Measurements from ENCODE around the gene TARS3.
A peak's percentile ranks its signal among the peaks of the same experiment; 100 is the strongest.
"Not testable (repeated sequence)": the region's sequence is repeated elsewhere in the genome, so short reads cannot be mapped to it uniquely, and the experiment has no call there.

The TARS3 gene

DNA sequence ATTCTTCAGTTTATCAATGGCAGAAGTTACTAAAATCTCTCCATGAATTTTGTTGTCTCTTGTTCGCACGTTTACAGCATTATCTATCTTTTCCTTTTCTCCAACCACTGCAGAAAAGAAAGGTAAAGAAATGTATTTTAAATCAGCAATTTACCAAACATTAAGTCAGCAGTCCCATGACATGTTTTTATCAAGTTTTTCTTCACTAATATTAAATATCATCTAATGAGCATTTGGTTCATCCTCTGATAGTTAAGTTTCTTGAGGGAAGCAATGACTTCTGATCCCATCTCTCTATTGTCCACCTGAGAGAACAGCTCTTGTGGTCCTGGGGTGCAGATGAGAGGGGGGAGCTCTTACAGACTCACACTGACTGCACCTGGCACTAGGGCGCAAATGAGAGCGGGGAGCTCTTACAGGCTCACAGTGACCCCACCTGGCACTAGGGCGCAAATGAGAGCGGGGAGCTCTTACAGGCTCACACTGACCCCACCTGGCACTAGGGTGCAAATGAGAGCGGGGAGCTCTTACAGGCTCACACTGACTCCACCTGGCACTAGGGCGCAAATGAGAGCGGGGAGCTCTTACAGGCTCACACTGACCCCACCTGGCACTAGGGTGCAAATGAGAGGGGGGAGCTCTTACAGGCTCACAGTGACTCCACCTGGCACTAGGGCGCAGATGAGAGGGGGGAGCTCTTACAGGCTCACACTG, 69.5 kb downstream of the TARS3 start:
- DNase-seq (ENCODE audit: low read depth), result not testable (repeated sequence)

DNA sequence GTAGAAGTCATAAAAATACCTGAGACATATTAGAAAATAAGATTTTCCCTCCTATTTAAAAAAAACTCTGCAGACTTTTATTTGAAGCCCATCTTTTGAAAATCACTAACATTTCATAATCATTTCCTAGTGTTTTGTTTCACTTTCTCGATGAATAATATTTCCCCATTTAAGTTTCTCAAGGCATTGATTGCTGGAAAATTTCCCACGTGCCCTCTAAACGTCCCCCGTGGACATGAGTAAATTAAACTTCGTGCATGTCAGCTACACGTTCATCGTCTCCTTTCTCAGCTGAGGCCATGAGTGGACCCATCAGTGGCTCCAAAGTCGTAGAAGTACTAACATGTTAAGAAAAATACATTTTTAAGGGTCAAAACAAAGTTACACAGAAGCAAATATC, 70.1 kb downstream of the TARS3 start:
- no peak for DNase-seq (ENCODE audit: low read depth)

DNA sequence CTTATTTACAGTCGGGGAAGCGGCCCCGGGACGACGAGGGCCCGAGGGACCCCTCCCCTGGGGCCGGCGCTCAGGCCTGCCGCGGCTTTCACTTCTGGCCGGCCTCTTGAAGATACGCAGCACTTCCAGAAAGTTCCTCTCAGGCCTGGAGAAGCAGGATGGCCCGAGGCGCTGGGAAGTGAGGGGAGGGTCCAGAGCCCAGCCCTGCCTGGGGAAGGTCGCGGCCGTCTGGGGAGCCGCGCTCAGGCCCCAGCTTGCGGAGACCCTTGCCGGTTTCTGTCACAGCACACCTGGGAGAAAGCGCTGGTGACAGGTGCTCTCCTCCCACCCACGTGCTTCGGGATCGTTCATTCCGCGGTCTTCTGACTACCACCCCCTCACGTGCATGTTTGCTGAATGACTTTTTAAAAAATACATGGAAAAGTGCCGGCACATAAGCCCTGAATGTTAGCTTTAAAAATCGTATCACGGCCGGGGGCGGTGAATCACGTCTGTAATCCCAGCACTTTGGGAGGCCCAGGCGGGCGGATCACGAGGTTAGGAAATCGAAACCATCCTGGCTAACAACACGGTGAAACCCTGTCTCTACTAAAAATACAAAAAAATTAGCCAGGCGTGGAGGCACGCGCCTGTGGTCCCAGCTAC, 71.4 kb downstream of the TARS3 start:
- peak; percentile 71 for DNase-seq (ENCODE audit: low read depth)

DNA sequence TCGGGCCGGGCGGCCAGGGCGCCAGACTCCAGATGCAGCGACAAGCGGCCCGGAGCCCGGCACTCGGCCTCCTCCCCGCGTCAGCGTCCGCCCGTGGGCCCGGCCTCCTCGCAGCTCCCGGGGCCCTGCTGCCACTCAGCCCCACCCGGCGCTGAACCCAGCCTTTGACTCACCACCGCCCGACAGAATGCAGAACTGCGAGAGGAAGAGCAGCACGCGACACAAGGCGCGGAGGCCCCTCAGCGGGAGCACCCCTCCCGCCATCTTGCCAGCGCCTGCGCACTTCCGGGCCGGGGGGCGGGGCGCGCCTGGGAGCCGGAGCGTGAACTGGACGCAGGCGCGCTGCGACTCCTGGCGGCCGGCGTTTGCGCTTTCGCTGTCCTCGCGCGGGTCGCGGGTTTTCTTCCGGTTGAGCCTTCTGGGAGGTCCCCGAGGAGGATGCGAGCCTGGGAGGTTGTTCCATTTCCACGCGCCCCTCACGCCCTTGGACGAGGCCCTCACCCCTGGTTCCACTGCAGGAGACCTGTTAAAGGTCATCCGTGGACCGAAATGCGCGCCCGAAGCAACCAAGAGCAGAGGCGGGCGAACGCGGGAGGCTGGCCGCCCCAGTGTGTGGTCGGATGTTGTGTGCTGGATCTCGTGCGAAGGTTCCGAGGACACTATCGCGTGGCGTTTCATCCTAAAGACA, 72.0 kb downstream of the TARS3 start, which contains the start of gene TM2D3:
TM2D3 (minus strand) TSS at position 284 of the 688 bp plus-strand sequence; CDS start at position 264, 20 bp downstream.
- DNase-seq (ENCODE audit: low read depth), result peak; percentile 91

DNA sequence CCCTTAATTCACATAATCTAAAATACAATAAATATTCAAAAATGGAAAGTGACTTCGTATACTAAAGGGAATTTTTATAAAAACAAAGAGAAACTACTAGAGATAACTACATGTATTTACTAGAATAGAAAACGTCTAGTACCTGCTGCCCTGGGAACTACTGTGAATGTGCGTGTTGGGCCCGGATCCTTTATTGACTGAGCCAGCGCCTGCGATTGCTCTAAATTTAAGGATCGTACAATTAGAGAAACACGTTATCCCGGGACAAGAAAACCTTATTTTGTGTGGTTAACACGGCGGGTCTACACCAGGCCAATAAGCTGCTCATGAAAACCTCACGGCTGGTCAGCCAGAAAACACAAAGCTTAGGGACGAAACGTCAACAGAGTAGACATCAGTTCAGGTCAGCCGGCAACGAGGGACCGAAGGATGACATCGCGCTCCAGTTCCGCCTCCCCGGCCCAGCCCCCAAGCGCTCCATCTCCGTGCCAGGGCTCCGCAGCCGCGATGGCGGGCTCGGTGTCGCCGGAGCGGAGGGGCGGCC, 72.6 kb downstream of the TARS3 start:
- no peak for DNase-seq (ENCODE audit: low read depth)

DNA sequence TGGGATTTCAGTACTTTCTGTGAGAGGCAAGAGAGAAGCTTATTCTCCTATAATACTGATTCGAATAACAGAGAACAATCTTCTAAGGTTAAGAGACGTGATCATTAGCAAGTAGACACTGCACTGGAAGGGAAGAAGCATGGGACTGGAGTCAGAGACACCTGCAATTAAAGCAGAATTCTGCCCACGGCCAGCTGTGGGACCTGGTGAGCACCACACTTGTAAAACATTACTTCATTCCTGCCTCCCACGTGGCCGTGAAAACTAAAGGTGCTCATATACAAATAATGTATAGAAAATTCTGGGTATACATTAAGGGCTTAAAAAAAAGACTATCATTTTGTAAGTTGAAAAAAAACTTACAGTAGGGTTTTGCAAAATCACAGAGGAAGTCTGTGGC, 74.1 kb downstream of the TARS3 start:
- DNase-seq (ENCODE audit: low read depth), result no peak

DNA sequence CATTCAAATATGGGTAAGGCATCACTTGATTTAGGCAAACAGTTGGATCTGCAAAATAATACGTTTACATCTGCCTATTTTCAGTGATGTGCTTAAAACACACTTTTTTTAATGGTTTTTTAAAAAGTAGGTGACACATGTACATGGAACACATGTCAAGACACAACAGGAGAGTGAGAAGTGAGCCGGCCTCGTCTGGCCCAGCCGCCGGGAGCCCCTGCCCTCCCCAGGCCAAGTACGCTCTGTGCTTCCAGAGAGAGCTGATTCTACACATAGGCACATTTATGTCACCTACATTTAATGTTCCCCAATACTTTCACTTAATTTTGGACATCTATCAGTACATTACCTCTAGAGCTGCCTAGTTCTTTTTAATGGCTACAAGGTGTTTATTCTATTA, 75.9 kb downstream of the TARS3 start:
- DNase-seq (ENCODE audit: low read depth), result no peak

DNA sequence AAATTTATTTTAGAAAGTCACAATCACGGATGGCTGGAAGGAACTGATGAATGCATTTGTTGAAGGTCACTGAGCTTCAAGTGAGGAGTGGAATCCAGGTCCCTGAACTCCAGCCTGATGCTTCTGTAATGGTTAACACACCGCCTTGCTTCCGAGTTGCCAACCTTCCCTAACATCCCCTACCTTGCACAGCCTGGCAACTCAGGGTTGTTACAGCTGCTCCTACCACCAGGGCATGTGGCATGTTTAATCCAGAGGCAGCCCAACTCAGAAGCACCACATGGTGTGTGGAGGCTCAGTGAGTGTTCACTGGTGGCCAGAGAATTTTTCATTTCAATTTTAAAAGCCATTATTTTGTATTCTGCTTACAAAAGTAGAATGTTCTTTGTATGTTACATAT, 77.0 kb downstream of the TARS3 start:
- no peak for DNase-seq (ENCODE audit: low read depth)

DNA sequence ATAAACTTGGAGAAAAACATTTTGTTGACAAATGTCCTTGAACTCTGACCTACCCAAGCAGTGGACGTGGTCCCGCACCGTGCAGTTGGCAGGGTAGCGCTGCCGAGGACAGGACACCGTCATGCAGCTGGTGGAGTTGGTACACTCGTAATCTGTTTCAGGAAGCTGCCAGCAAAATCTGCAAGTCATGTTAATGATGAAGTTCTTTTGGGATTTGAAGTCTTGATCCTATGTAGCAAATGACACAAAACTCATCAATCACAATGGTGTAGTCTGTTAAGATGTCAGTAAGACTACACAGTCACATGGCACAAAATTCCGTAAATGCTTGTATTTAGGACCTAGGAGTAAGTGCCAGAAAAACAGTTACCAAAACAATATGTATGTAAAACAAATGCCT, 77.6 kb downstream of the TARS3 start:
- peak; percentile 9 for DNase-seq (ENCODE audit: low read depth)

DNA sequence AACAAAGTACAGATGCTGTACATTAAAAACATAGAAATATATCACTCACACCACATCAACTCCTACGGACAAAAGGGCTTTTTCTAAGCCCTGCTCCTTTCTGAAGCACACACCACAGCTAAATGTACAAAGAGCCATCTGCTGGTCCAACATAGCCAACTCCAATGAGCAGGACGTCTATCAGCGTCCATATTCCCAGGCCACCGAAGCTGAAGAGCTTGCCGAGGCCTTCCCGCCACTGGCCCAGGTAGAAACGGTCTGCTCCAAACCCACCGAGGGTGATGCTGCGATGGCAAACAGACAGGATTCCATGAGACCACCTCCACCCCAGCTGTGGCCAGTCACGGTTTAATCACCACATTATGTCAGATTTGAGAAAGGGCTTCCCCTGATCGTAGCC, 81.9 kb downstream of the TARS3 start:
- DNase-seq (ENCODE audit: low read depth), result no peak

DNA sequence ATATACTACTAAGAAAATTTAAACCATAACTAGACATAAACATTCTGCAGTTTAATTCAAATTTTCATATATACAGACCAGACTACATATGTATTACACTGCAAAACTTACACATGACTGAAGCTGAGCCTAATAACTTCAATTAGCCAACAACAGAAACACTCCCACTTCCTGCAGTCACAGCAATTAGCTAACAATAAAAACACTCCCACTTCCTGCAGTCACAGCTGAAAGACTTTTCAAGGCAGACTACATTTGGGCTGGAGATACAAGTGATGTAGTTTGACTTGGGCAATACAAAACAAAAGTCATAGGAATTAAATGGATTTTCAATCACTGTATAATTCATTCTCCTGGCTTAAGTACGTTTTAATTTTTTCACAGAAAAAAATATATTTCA, 82.4 kb downstream of the TARS3 start:
- DNase-seq (ENCODE audit: low read depth), result peak; percentile 47

DNA sequence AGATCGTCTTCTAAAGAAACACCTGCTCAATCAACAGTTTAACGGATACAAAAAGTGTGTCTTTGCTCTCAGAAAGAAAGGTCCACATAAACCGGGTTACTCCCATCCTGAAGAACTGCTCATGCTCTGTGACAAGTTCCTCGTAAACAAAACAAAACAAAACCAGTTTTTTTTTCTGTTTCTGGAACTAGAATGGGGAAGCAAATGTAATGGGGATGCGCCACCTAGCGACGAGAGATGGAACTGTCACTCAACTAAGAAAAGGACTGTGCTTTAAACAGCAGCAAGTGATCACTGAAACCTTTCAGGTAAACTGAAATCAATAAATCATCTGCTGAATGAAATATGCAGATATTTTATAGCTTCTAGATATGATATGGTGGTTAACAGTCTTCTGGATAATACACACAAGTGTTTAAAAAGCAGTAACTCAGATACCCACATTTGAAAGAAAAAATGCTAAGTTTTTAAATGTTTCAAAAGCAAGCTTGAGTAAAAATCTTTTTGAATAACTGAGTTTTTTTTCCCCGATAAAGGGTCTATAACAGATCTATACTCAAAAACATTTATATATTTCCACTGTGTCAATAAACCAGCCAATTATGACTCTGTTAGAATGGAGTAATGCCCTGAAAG, 83.0 kb downstream of the TARS3 start:
- peak; percentile 71 for DNase-seq (ENCODE audit: low read depth)

DNA sequence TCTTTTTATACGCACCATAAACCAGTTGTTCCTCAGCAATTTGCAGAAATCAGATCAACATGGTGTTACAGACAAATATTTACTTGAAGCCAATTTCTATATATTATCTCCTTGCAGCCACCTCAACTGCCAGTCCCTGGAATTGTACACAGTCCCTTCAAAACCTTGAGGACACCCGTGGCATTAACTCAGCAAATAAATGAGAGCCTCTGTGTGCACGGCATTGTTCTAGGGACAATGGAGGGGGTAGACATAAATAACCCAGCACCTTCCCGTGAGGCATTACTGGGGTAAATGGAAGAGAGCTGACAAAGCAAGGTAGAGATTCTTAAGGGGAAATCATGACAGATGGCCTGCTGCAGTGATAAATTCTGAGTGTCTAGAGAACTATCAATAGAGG, 84.6 kb downstream of the TARS3 start:
- DNase-seq (ENCODE audit: low read depth), result no peak

DNA sequence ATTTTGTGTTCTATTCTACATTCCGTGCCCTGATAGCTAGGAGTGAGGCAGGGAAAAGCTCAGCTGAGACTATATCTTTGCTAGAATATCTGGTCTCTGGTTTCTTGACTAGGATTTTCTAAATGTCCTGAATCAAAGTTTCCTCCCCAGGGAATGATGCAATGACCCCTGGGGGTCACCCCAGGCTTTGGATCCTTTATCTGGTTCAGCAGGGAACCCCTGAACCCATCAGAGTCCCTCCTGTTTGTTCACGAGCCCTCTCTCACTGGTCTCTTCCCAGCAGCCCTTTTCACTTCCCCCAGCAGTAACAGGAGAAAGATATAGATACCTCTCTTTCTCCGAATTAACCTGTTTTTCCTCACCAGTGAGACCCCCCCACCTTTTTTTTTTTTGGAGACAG, 86.4 kb downstream of the TARS3 start:
- no peak for DNase-seq (ENCODE audit: low read depth)

DNA sequence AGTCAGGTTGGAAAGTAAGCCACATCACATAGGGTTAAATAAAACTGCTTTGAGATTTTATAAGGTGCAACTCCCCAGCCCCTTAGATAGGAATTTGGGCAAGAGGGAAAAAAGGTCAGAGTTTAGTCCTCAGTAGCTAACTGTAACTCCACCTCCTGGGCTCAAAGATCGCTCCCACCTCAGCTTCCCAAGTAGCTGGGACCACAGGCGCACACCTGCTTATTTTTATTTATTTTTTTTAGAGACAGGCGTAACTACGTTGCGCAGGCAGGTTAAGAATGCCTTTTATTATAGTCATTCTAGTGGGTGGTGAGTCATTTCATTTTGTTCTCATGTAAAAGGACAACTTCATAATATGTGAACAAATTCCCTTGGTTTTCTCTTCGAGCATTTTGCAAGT, 86.8 kb downstream of the TARS3 start:
- peak; percentile 75 for DNase-seq (ENCODE audit: low read depth)

DNA sequence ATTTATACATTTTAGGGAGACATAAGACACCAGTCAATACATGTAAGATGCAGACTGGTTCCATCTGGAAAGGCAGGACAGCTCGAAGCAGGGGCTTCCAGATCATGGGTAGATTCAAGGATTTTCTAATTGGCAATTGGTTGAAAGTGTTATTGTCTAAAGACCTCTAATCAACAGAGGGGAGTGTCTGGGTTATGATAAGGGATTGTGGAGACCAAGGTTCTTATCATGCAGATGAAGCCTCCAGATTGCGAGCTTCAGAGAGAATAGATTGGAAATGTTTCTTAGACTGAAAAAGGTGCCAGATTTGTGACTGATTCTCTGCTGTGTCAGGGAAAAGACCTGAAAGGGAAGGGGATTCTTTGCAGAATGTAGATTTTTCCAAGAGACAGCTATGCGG, 87.2 kb downstream of the TARS3 start:
- DNase-seq (ENCODE audit: low read depth), result no peak

DNA sequence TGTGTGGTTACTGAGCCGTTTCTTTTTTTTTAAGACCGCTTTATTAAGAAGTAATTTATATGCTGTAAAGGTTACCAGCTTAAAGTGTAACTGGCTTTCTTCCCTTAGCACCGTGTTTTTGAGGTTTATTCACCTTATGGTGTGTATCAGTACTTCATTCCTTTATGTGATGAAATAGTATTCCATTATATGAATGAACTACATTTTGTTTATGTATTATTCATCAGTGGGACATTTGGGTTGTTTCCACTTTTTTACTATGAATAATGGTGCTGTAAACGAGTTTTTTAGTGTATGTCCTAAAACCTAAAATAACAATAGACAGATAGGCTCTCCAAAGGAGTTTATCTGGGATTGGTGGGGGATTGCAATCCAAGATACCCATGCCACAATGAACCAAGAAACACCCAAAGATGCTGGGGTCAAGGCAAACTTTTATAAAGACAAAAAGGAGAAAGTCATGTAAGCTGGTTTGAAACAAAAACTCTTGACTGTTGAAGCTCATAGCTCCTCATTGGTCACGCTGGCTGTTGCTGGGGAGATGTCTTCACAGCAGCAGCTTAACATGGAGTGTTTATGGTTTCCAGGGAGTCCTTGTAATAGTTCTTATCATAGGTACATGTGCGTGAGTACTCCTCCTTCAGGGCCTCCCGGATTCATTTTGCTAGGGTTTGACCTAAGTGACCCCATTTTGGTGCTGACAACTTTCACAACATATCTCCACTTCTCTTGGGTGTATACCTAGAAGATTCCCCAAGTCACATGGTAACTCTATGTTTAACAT, 88.1 kb downstream of the TARS3 start:
- peak; percentile 58 for DNase-seq (ENCODE audit: low read depth)

DNA sequence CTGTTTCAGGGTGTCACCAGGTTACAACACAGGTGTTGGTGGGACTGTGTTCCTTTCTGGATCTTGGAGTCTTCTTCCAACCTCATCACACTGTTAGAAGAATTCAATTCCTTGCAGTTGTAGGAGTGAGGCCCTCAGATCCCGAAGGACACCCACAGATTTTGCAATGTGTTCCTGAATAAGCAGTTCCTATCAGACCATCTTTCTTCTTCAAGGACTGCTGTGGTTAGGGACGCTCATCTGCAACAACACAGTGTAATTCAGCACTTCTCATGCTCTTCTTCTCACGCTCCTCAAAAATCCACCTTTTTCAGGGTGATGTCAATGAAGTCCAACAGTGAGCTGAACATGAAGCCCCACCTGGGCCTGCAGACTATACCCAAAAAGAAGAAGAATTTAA, 90.9 kb downstream of the TARS3 start:
- no peak for DNase-seq (ENCODE audit: low read depth)

DNA sequence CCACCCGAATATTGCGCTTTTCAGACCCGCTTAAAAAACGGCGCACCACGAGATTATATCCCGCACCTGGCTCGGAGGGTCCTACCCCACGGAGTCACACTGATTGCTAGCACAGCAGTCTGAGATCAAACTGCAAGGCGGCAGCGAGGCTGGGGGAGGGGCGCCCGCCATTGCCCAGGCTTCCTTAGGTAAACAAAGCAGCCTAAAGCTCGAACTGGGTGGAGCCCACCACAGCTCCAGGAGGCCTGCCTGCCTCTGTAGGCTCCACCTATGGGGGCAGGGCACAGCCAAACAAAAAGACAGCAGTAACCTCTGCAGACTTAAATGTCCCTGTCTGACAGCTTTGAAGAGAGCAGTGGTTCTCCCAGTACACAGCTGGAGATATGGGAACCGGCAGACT, 97.5 kb downstream of the TARS3 start:
- not testable (repeated sequence) for DNase-seq (ENCODE audit: low read depth)

DNA sequence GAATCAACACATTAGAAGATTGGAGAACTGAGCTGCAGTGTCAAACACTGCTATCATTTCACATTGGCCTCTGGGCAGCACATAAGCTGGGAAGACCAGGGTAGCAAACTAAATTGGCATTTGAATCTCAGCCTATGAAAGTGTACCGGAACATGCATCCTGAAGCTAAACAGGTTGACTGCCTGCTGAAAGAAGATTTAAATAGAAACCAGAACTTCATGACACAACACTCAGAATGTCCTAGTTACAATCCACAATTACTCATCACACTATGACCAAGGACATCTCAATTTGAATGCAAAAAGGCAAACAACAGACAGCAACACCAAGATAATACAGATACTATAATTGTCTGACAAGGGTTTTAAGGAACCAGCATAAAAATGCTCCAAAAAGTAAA, 98.3 kb downstream of the TARS3 start:
- peak; percentile 36 for DNase-seq (ENCODE audit: low read depth)

DNA sequence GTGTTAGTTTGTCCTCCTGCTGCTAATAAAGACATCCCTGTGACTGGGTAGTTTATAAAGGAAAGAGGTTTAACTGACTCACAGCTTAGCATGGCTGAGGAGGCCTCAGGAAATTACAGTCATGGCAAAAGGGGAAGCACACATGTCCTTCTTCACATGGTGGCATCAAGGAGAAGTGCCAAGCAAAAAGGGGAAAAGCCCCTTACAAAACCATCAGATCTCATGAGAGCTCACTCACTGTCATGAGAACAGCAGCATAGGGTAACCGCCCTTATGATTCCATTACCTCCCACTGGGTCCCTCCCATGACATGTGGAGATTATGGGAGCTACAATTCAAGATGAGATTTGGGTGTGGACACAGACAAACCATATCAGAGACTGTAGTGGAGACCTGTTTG, 99.1 kb downstream of the TARS3 start:
- DNase-seq (ENCODE audit: low read depth), result no peak

All from iris pigment epithelial cell (primary cell).